CD4-positive, alpha-beta T cell (primary cell): ENCODE measurements around the gene ITPRID2. TPM values are rescaled to one million over a fixed set of nuclear protein-coding genes. Genes with fewer than 3 reads are reported as not detected.

Experiments
- ATAC-seq: fragments of 200-7000 bp; cut with Tn5 transposase; one replicate; pipeline ENCODE4 v1.10.0; 2022; ENCODE audit warnings: mild to moderate bottlenecking; ENCODE audit not compliant: poor library complexity
- CTCF ChIA-PET: fragments of 350-600 bp; sonication (Branson Sonifier 250); formaldehyde crosslinking; loops from one replicate; lab custom pipeline; 2021; ENCODE audit warnings: antibody characterized with exemption, inconsistent platforms; lab: Charles Lee
- POLR2A ChIA-PET: fragments of 350-600 bp; sonication (Branson Sonifier 250); formaldehyde crosslinking; loops from one replicate; lab custom pipeline; 2021; ENCODE audit warnings: antibody characterized with exemption, inconsistent platforms; lab: Charles Lee
- DNase-seq, 14 experiments: peaks; one replicate each; pipeline ENCODE4 v3.0.0-alpha.2; 2013 to 2020; ENCODE audit warnings: mixed read lengths in 2 of 14
- H3K27ac ChIP-seq, 2 donors: one replicate each; pipeline versions ENCODE4 v1.5.1 to v1.7.0; 2013; ENCODE audit warnings: low read length in 2 of 2, low read depth in 1 of 2, mild to moderate bottlenecking in 1 of 2
- H3K27me3 ChIP-seq, 2 experiments: 1 replicate in 1 of 2; 2 replicates in 1 of 2; pipeline versions ENCODE4 v1.6.1 to v1.7.0; 2013; ENCODE audit warnings: low read length in 2 of 2, control low read depth in 1 of 2, mild to moderate bottlenecking in 1 of 2, moderate library complexity in 1 of 2; ENCODE audit not compliant: insufficient read depth in 2 of 2, control insufficient read depth in 1 of 2
- H3K36me3 ChIP-seq: one replicate; pipeline ENCODE4 v1.6.1; 2013; ENCODE audit warnings: low read length, control low read depth; ENCODE audit not compliant: insufficient read depth
- H3K4me1 ChIP-seq: one replicate; pipeline ENCODE4 v1.6.1; 2013; ENCODE audit warnings: low read length, control low read depth; ENCODE audit not compliant: insufficient read depth
- H3K4me3 ChIP-seq: one replicate; pipeline ENCODE4 v1.5.1; 2013; ENCODE audit warnings: mild to moderate bottlenecking, low read length, moderate library complexity
- H3K9me3 ChIP-seq, 2 experiments: 1 replicate in 1 of 2; 2 replicates in 1 of 2; pipeline versions ENCODE4 v1.6.1 to v1.7.0; 2013; ENCODE audit warnings: low read length in 2 of 2, mild to moderate bottlenecking in 2 of 2, control low read depth in 1 of 2, moderate library complexity in 1 of 2; ENCODE audit not compliant: control insufficient read depth in 1 of 2, insufficient read depth in 1 of 2
- H3K27ac Mint-ChIP-seq: one replicate; pipeline ENCODE4 v1.8.0; 2020; ENCODE audit warnings: mixed read lengths
- H3K27me3 Mint-ChIP-seq: one replicate; pipeline ENCODE4 v1.8.0; 2021; ENCODE audit warnings: mixed read lengths
- H3K36me3 Mint-ChIP-seq: one replicate; pipeline ENCODE4 v1.8.0; 2021; ENCODE audit warnings: low read depth, mixed read lengths
- H3K4me1 Mint-ChIP-seq: one replicate; pipeline ENCODE4 v1.8.0; 2021; ENCODE audit warnings: low read depth, mixed read lengths
- H3K4me3 Mint-ChIP-seq: one replicate; pipeline ENCODE4 v1.8.0; 2020; ENCODE audit warnings: mild to moderate bottlenecking, mixed read lengths
- H3K9me3 Mint-ChIP-seq: one replicate; pipeline ENCODE4 v1.8.0; 2020; ENCODE audit warnings: mixed read lengths
- intact Hi-C, 2 experiments: fragments of 100-400 bp; cut with DNase I in 1 of 2; cut with micrococcal nuclease in 1 of 2; formaldehyde crosslinking; loops; one replicate each; pipeline versions ENCODE4 v1.15.1 to v1.9.0; 2023 to 2025; cut with DNase I, micrococcal nuclease
- total RNA-seq, 174 experiments: library from RNA in 2 of 174; stranded (reverse) in 2 of 174; gene quantifications; one replicate each; pipeline ENCODE4 v1.2.3 and lab custom pipeline; 2021 to 2026
- TF ChIP-seq, protein P1 (sequence below): fragments of 200-600 bp; IDR thresholded peaks from one replicate; pipeline ENCODE4 v1.8.0; 2022; ENCODE audit warnings: antibody characterized with exemption, mild to moderate bottlenecking

Gene ITPRID2
- total RNA-seq, 2 experiments from 2014 or later, result 75.8 to 79.7 TPM

GRCh38 chr2:181907057-181907456 lies 15.5 kb downstream of the ITPRID2 start:
- H3K9me3 ChIP-seq, result no peaks in the 10 kb centered on the region
- CTCF ChIA-PET, result no interaction called here
- H3K27me3 Mint-ChIP-seq, result no peaks in the 10 kb centered on the region
- H3K36me3 Mint-ChIP-seq, result peaks cover 57% of the 10 kb centered on the region
- H3K36me3 ChIP-seq, result peaks cover 26% of the 10 kb centered on the region
- no peak overlapping the region for H3K27ac Mint-ChIP-seq
- H3K27ac ChIP-seq, result no peak overlapping the region
- intact Hi-C loops, result loop anchor here in 1 of 2 experiments (10.0 kb wide), 1 partner anchor 1782 kb away; no protein-coding TSS in a partner anchor
- peaks cover 9% of the 10 kb centered on the region for H3K4me1 Mint-ChIP-seq
- ATAC-seq, result no peak
- no peak overlapping the region for H3K4me3 Mint-ChIP-seq
- no peaks in the 10 kb centered on the region for H3K9me3 Mint-ChIP-seq
- POLR2A ChIA-PET, result no interaction called here
- DNase-seq, result no peak
- no peaks in the 10 kb centered on the region for H3K27me3 ChIP-seq
- no peak overlapping the region for H3K4me3 ChIP-seq
- H3K4me1 ChIP-seq, result no peaks in the 10 kb centered on the region
- TF ChIP-seq, protein P1, sequence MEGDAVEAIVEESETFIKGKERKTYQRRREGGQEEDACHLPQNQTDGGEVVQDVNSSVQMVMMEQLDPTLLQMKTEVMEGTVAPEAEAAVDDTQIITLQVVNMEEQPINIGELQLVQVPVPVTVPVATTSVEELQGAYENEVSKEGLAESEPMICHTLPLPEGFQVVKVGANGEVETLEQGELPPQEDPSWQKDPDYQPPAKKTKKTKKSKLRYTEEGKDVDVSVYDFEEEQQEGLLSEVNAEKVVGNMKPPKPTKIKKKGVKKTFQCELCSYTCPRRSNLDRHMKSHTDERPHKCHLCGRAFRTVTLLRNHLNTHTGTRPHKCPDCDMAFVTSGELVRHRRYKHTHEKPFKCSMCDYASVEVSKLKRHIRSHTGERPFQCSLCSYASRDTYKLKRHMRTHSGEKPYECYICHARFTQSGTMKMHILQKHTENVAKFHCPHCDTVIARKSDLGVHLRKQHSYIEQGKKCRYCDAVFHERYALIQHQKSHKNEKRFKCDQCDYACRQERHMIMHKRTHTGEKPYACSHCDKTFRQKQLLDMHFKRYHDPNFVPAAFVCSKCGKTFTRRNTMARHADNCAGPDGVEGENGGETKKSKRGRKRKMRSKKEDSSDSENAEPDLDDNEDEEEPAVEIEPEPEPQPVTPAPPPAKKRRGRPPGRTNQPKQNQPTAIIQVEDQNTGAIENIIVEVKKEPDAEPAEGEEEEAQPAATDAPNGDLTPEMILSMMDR, result no peak

DNA sequence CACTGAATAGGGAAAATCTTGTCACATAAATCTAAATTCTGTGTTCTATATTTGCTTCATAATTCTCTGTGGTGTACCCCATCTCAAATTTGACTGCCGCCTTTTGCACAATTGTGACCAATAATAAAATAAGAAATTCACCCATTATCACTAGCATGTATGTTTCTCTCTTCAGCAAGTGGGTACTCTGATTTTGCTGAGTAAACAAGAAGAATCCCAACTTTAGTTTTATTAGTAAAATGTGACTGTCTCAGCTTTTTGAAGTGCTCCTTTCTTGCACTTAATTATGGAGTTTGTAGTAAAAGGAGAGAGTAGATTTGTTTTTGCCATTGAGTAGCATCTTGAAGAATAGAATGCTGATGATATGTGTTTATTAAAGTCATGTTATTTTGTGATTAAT lies 16.1 kb downstream of the ITPRID2 start:
- Histone ChIP-seq H3K27ac (no peak overlapping the region), H3K4me1 (no peaks in the 10 kb centered on the region), H3K36me3 (peaks cover 21% of the 10 kb centered on the region), H3K27me3 (no peaks in the 10 kb centered on the region), H3K4me3 (no peak overlapping the region), H3K9me3 (no peaks in the 10 kb centered on the region)
- Mint-ChIP-seq H3K27me3 (no peaks in the 10 kb centered on the region), H3K27ac (no peak overlapping the region), H3K36me3 (peaks cover 54% of the 10 kb centered on the region), H3K4me3 (no peak overlapping the region), H3K4me1 (peaks cover 9% of the 10 kb centered on the region), H3K9me3 (no peaks in the 10 kb centered on the region)
- ChIA-PET CTCF (no interaction called here), POLR2A (no interaction called here)
- ATAC-seq, result no peak
- intact Hi-C loops, result loop anchor here in 1 of 2 experiments (10.0 kb wide), 1 partner anchor 1783 kb away; no protein-coding TSS in a partner anchor
- DNase-seq, result no peak
- TF ChIP-seq, protein P1, result no peak

- TF ChIP-seq, protein P1, result no peak
- no peak overlapping the region for H3K4me3 Mint-ChIP-seq
- no peaks in the 10 kb centered on the region for H3K9me3 Mint-ChIP-seq
- ATAC-seq, result no peak
- Histone ChIP-seq H3K4me3 (no peak overlapping the region), H3K27ac (no peak overlapping the region), H3K4me1 (no peaks in the 10 kb centered on the region), H3K9me3 (no peaks in the 10 kb centered on the region), H3K36me3 (peaks cover 31% of the 10 kb centered on the region), H3K27me3 (no peaks in the 10 kb centered on the region)
- ChIA-PET CTCF (no interaction called here), POLR2A (no interaction called here)
- DNase-seq, result no peak
- intact Hi-C loops, result no loop called here
- no peak overlapping the region for H3K27ac Mint-ChIP-seq
- peaks cover 58% of the 10 kb centered on the region for H3K36me3 Mint-ChIP-seq
- H3K4me1 Mint-ChIP-seq, result no peaks in the 10 kb centered on the region
- no peaks in the 10 kb centered on the region for H3K27me3 Mint-ChIP-seq
Measured at GRCh38 chr2:181910028-181910831, 18.7 kb downstream of the ITPRID2 start.
